HEK293T (cell line): ENCODE measurements around the gene DAPP1.

ENCODE experiments used
- ARNT ChIP-seq: fragments of 450-650 bp; IDR thresholded peaks from 2 replicates; pipeline ENCODE4 v1.6.1; 2017; ENCODE audit warnings: mild to moderate bottlenecking
- BHLHE40 ChIP-seq: fragments of 450-650 bp; IDR thresholded peaks from 2 replicates; pipeline ENCODE4 v1.6.1; 2016; ENCODE audit warnings: mild to moderate bottlenecking, moderate library complexity, borderline replicate concordance
- CTBP1 ChIP-seq: fragments of 450-650 bp; IDR thresholded peaks from 2 replicates; pipeline ENCODE4 v1.6.1; 2016; ENCODE audit warnings: borderline replicate concordance
- ELF4 ChIP-seq: fragments of 450-650 bp; IDR thresholded peaks from 2 replicates; pipeline ENCODE4 v1.6.1; 2017; ENCODE audit warnings: antibody characterized with exemption
- FOXA1 ChIP-seq: fragments of 450-650 bp; IDR thresholded peaks from 2 replicates; pipeline ENCODE4 v1.6.1; 2016; ENCODE audit warnings: mild to moderate bottlenecking
- FOXM1 ChIP-seq: fragments of 450-650 bp; IDR thresholded peaks from 2 replicates; pipeline ENCODE4 v1.6.1; 2017; ENCODE audit warnings: mild to moderate bottlenecking, borderline replicate concordance
- LEF1 ChIP-seq: fragments of 450-650 bp; IDR thresholded peaks from 2 replicates; pipeline ENCODE4 v1.6.1; 2017; ENCODE audit warnings: mild to moderate bottlenecking, borderline replicate concordance
- SUZ12 ChIP-seq: fragments of 450-650 bp; IDR thresholded peaks from 2 replicates; pipeline ENCODE4 v1.6.1; 2016; ENCODE audit warnings: mild to moderate bottlenecking
- ZNF384 ChIP-seq: fragments of 450-650 bp; IDR thresholded peaks from 2 replicates; pipeline ENCODE4 v1.6.1; 2016

- no peak for TF ChIP-seq ARNT
- no peak for TF ChIP-seq SUZ12
- TF ChIP-seq FOXM1, result no peak
- no peak for TF ChIP-seq CTBP1
- no peak for TF ChIP-seq FOXA1
- TF ChIP-seq ZNF384, result no peak
- no peak for TF ChIP-seq ELF4
- no peak for TF ChIP-seq LEF1
- TF ChIP-seq BHLHE40, result no peak
Observed at GRCh38 chr4:99816545-99817308, at the start of gene DAPP1.
